ENCODE data around the gene PIN1.

PIN1 gene

GRCh38 chr19:9891609-9892373 lies 56.7 kb downstream of the PIN1 start:
- no peak for DNase-seq
